HepG2 (cell line): ENCODE results near the gene TAF1B. TPM values are rescaled to one million over a fixed set of nuclear protein-coding genes. Genes with fewer than 3 reads are reported as not detected.
A peak's percentile ranks its signal among the peaks of the same experiment; 100 is the strongest.

Experiments
- GTF3A ChIP-seq: sonication (generic); formaldehyde crosslinking; conservative IDR thresholded peaks from 2 replicates; pipeline ENCODE4 v1.4.0; 2020; ENCODE audit warnings: mild to moderate bottlenecking, missing genetic modification reagents
- NR2C2 ChIP-seq: sonication (generic); formaldehyde crosslinking; IDR thresholded peaks from 2 replicates; pipeline ENCODE4 v1.4.0; 2020; ENCODE audit warnings: missing genetic modification reagents, mild to moderate bottlenecking, moderate library complexity, borderline replicate concordance
- PAX8 ChIP-seq: sonication (generic); formaldehyde crosslinking; IDR thresholded peaks from 2 replicates; pipeline ENCODE4 v1.8.0; 2022; ENCODE audit warnings: mild to moderate bottlenecking, missing genetic modification reagents, borderline replicate concordance
- YEATS4 ChIP-seq: sonication (generic); formaldehyde crosslinking; IDR thresholded peaks from 2 replicates; pipeline ENCODE4 v1.4.0; 2020; ENCODE audit warnings: missing genetic modification reagents, borderline replicate concordance
- ZFP36L1 ChIP-seq: sonication (generic); formaldehyde crosslinking; IDR thresholded peaks from 2 replicates; pipeline ENCODE4 v1.8.0; 2022; ENCODE audit warnings: mild to moderate bottlenecking, missing genetic modification reagents, moderate library complexity
- ZNF253 ChIP-seq: sonication (generic); formaldehyde crosslinking; IDR thresholded peaks from 2 replicates; pipeline ENCODE4 v1.8.0; 2022; ENCODE audit warnings: mild to moderate bottlenecking, missing genetic modification reagents, borderline replicate concordance
- ZNF343 ChIP-seq: sonication (generic); formaldehyde crosslinking; IDR thresholded peaks from 2 replicates; pipeline ENCODE4 v1.4.0; 2020; ENCODE audit warnings: mild to moderate bottlenecking, missing genetic modification reagents
- ZNF891 ChIP-seq: sonication (generic); formaldehyde crosslinking; IDR thresholded peaks from 2 replicates; pipeline ENCODE4 v1.5.0; 2020; ENCODE audit warnings: mild to moderate bottlenecking, missing genetic modification reagents
- polyA plus RNA-seq, 8 experiments: library from polyadenylated mRNA; depleted of rRNA in 3 of 8; stranded (reverse) in 7 of 8; unstranded in 1 of 8; fragments of >200 nt; fragmentation: Illumina TruSeq in 4 of 8; extraction: Trizol in 4 of 8; gene quantifications; 2 replicates each; pipeline versions ENCODE4 v1.2.1 to v1.2.3, GENCODE V29; 2011 to 2016; ENCODE audit warnings: low read depth in 4 of 8, missing spikeins in 1 of 8, mixed read lengths in 1 of 8; ENCODE audit not compliant: insufficient read depth in 1 of 8
- total RNA-seq, 5 experiments: library from RNA; depleted of rRNA; stranded (reverse); fragments of >200 nt; fragmentation: Illumina TruSeq; extraction: Trizol; gene quantifications; 2 replicates each; pipeline ENCODE4 v1.2.3, GENCODE V29; 2016; ENCODE audit warnings: low read depth in 1 of 5
- TF ChIP-seq, protein P1 (sequence below), 2 experiments: sonication (generic) in 1 of 2; formaldehyde crosslinking in 1 of 2; IDR thresholded peaks; 2 replicates each; pipeline versions ENCODE4 v1.6.1 to v1.9.0; 2014 to 2022; ENCODE audit warnings: antibody characterized with exemption in 1 of 2, borderline replicate concordance in 1 of 2, inconsistent platforms in 1 of 2, low read depth in 1 of 2, missing genetic modification reagents in 1 of 2
- TF ChIP-seq, protein P2 (sequence below): IDR thresholded peaks from 2 replicates; pipeline ENCODE4 v1.6.1; 2012; ENCODE audit warnings: inconsistent platforms
- TF ChIP-seq, protein P3 (sequence below): sonication (generic); formaldehyde crosslinking; IDR thresholded peaks from 2 replicates; pipeline ENCODE4 v1.4.0; 2020; ENCODE audit warnings: missing genetic modification reagents
- TF ChIP-seq, protein P4 (sequence below): sonication (generic); formaldehyde crosslinking; IDR thresholded peaks from 2 replicates; pipeline ENCODE4 v1.5.0; 2020; ENCODE audit warnings: missing genetic modification reagents
- TF ChIP-seq, protein P5 (sequence below): sonication (generic); formaldehyde crosslinking; conservative IDR thresholded peaks from 2 replicates; pipeline ENCODE4 v1.8.0; 2022; ENCODE audit warnings: mild to moderate bottlenecking, moderate library complexity, missing genetic modification reagents

The TAF1B gene
- total and polyA plus RNA-seq, 2 of the 13 experiments (the other 11 are each of a cell fraction or from before 2014, with no cell fraction given), result 13.3 to 27.7 TPM

DNA sequence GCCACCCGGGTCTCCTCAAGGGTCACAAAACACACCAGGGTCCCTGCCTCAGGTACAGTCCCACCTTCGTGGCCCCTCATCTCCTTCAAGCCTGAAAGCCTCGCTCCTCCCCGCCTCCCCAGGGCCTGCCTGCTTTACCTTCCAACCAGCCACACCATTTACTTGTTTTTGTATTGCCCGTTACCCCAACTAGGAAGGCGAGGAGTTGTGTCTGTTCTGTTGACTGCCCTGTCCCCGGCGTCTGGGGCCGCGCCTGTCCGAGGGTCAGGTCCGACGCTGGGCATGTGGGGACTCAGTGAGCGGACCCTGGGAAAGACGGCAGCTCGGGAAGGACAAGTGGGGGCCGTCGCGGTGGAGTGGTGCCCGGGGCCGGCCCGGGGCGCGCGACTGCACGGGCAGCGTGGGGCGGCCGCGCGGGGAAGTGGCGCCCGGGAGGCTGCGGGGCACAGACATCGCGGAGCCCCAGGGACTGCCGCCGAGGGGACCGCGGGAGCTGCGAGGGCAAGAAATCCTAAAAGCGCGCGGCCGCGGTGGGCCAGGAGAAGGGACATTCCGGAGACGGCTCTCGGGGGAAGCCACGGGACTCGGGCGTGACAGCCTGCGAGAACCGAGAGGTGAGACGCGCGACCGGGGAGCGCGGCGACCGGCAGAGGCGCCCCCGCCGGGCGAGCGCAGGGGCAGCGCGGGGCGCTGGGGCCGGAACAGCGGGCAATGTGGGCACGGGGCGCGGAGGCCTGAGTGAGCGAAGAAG is 107.4 kb downstream of the TAF1B start (continued):
- TF ChIP-seq, protein P1, sequence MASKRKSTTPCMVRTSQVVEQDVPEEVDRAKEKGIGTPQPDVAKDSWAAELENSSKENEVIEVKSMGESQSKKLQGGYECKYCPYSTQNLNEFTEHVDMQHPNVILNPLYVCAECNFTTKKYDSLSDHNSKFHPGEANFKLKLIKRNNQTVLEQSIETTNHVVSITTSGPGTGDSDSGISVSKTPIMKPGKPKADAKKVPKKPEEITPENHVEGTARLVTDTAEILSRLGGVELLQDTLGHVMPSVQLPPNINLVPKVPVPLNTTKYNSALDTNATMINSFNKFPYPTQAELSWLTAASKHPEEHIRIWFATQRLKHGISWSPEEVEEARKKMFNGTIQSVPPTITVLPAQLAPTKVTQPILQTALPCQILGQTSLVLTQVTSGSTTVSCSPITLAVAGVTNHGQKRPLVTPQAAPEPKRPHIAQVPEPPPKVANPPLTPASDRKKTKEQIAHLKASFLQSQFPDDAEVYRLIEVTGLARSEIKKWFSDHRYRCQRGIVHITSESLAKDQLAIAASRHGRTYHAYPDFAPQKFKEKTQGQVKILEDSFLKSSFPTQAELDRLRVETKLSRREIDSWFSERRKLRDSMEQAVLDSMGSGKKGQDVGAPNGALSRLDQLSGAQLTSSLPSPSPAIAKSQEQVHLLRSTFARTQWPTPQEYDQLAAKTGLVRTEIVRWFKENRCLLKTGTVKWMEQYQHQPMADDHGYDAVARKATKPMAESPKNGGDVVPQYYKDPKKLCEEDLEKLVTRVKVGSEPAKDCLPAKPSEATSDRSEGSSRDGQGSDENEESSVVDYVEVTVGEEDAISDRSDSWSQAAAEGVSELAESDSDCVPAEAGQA (IDR thresholded peaks at IDR 0.05; ENCODE audit: low read depth), result no peak
- TF ChIP-seq, protein P1 (CRISPR knock-in tag; IDR thresholded peaks at IDR 0.05; ENCODE audit: borderline replicate concordance), result no peak
- TF ChIP-seq, protein P2, sequence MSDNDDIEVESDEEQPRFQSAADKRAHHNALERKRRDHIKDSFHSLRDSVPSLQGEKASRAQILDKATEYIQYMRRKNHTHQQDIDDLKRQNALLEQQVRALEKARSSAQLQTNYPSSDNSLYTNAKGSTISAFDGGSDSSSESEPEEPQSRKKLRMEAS, result peak; percentile 60
- TF ChIP-seq ZNF343 (CRISPR knock-in tag), result no peak
- 0 out of 2 replicates have a peak, but pooled peaks have one; percentile 48 for TF ChIP-seq YEATS4 (CRISPR knock-in tag)
- TF ChIP-seq ZNF253 (CRISPR knock-in tag), result peak; percentile 60; the same call in 1 of the 2 replicates
- TF ChIP-seq NR2C2 (CRISPR knock-in tag), result peak; percentile 37; the same call in 1 of the 2 replicates
- TF ChIP-seq ZFP36L1 (CRISPR knock-in tag), result peak; percentile 30; the same call in 1 of the 2 replicates
- TF ChIP-seq, protein P3, sequence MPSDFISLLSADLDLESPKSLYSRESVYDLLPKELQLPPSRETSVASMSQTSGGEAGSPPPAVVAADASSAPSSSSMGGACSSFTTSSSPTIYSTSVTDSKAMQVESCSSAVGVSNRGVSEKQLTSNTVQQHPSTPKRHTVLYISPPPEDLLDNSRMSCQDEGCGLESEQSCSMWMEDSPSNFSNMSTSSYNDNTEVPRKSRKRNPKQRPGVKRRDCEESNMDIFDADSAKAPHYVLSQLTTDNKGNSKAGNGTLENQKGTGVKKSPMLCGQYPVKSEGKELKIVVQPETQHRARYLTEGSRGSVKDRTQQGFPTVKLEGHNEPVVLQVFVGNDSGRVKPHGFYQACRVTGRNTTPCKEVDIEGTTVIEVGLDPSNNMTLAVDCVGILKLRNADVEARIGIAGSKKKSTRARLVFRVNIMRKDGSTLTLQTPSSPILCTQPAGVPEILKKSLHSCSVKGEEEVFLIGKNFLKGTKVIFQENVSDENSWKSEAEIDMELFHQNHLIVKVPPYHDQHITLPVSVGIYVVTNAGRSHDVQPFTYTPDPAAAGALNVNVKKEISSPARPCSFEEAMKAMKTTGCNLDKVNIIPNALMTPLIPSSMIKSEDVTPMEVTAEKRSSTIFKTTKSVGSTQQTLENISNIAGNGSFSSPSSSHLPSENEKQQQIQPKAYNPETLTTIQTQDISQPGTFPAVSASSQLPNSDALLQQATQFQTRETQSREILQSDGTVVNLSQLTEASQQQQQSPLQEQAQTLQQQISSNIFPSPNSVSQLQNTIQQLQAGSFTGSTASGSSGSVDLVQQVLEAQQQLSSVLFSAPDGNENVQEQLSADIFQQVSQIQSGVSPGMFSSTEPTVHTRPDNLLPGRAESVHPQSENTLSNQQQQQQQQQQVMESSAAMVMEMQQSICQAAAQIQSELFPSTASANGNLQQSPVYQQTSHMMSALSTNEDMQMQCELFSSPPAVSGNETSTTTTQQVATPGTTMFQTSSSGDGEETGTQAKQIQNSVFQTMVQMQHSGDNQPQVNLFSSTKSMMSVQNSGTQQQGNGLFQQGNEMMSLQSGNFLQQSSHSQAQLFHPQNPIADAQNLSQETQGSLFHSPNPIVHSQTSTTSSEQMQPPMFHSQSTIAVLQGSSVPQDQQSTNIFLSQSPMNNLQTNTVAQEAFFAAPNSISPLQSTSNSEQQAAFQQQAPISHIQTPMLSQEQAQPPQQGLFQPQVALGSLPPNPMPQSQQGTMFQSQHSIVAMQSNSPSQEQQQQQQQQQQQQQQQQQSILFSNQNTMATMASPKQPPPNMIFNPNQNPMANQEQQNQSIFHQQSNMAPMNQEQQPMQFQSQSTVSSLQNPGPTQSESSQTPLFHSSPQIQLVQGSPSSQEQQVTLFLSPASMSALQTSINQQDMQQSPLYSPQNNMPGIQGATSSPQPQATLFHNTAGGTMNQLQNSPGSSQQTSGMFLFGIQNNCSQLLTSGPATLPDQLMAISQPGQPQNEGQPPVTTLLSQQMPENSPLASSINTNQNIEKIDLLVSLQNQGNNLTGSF (CRISPR knock-in tag), result 0 out of 2 replicates have a peak, but pooled peaks have one; percentile 15
- TF ChIP-seq ZNF891 (CRISPR knock-in tag), result 0 out of 2 replicates have a peak, but pooled peaks have one; percentile 21
- peak; percentile 57; the same call in 1 of the 2 replicates for TF ChIP-seq GTF3A
- TF ChIP-seq, protein P4, sequence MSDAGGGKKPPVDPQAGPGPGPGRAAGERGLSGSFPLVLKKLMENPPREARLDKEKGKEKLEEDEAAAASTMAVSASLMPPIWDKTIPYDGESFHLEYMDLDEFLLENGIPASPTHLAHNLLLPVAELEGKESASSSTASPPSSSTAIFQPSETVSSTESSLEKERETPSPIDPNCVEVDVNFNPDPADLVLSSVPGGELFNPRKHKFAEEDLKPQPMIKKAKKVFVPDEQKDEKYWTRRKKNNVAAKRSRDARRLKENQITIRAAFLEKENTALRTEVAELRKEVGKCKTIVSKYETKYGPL (CRISPR knock-in tag), result no peak
- TF ChIP-seq PAX8 (CRISPR knock-in tag), result 0 out of 2 replicates have a peak, but pooled peaks have one; percentile 53
- TF ChIP-seq, protein P5, sequence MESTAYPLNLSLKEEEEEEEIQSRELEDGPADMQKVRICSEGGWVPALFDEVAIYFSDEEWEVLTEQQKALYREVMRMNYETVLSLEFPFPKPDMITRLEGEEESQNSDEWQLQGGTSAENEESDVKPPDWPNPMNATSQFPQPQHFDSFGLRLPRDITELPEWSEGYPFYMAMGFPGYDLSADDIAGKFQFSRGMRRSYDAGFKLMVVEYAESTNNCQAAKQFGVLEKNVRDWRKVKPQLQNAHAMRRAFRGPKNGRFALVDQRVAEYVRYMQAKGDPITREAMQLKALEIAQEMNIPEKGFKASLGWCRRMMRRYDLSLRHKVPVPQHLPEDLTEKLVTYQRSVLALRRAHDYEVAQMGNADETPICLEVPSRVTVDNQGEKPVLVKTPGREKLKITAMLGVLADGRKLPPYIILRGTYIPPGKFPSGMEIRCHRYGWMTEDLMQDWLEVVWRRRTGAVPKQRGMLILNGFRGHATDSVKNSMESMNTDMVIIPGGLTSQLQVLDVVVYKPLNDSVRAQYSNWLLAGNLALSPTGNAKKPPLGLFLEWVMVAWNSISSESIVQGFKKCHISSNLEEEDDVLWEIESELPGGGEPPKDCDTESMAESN (CRISPR knock-in tag), result peak; percentile 67
